Measurements from ENCODE around the gene MEI4.

- TF ChIP-seq, protein P1, sequence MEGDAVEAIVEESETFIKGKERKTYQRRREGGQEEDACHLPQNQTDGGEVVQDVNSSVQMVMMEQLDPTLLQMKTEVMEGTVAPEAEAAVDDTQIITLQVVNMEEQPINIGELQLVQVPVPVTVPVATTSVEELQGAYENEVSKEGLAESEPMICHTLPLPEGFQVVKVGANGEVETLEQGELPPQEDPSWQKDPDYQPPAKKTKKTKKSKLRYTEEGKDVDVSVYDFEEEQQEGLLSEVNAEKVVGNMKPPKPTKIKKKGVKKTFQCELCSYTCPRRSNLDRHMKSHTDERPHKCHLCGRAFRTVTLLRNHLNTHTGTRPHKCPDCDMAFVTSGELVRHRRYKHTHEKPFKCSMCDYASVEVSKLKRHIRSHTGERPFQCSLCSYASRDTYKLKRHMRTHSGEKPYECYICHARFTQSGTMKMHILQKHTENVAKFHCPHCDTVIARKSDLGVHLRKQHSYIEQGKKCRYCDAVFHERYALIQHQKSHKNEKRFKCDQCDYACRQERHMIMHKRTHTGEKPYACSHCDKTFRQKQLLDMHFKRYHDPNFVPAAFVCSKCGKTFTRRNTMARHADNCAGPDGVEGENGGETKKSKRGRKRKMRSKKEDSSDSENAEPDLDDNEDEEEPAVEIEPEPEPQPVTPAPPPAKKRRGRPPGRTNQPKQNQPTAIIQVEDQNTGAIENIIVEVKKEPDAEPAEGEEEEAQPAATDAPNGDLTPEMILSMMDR (IDR thresholded peaks at IDR 0.05): no peak
- no peak for TF ChIP-seq POLR2A (IDR thresholded peaks at IDR 0.05)
These were observed 226.7 kb downstream of the MEI4 start for GRCh38 chr6:77879527-77879926.

Measured in prostate gland (tissue), 2 donors.